Measurements from ENCODE around the gene EVI2B. TPM values are rescaled to one million over a fixed set of nuclear protein-coding genes. Genes with fewer than 3 reads are reported as not detected.
"Not testable (repeated sequence)": the region's sequence is repeated elsewhere in the genome, so short reads cannot be mapped to it uniquely, and the experiment has no call there.

Gene EVI2B
- total RNA-seq, 1 donor from 2014 or later, result 0.85 TPM

- Histone ChIP-seq H3K27ac (peak overlapping the region; percentile 35 to 64), H3K4me3 (peak overlapping the region in 1 of 2 donors; percentile 38), H3K36me3 (no peaks in the 10 kb centered on the region), H3K4me1 (no peaks in the 10 kb centered on the region), H3K9me3 (no peaks in the 10 kb centered on the region), H3K27me3 (no peaks in the 10 kb centered on the region)
- DNase-seq (ENCODE audit: low spot score in 2 of 2), result peak in 1 of 2 donors; percentile 76
- no peak for TF ChIP-seq CTCF (IDR thresholded peaks at IDR 0.05)
- intact Hi-C loops (cut with DNase I), result no loop called here
Observed at GRCh38 chr17:31318298-31318801, 4.5 kb upstream of the EVI2B start.

DNA sequence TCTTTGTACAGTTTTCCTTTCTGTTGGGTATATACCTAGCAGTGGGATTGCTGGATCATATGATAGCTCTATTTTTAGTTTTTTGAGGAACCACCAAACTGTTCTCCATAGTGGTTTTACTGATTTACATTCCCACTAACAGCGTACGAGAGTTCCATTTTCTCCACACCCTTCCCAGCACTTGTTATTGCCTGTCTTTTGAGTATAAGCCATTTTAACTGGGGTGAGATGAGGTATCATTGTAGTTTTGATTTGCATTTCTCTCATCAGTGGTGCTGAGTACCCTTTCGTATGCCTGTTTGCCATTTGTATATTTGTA lies 887 bp upstream of the EVI2B start:
- no peak for TF ChIP-seq CTCF (IDR thresholded peaks at IDR 0.05)
- intact Hi-C loops (cut with DNase I), result no loop called here
- Histone ChIP-seq H3K9me3 (no peaks in the 10 kb centered on the region), H3K4me3 (no peak overlapping the region), H3K36me3 (no peaks in the 10 kb centered on the region), H3K4me1 (no peaks in the 10 kb centered on the region), H3K27me3 (no peaks in the 10 kb centered on the region), H3K27ac (peak overlapping the region in 1 of 2 donors; percentile 45)
- DNase-seq (ENCODE audit: low spot score in 2 of 2), result no peak

GRCh38 chr17:31312223-31312622 lies 1.6 kb downstream of the EVI2B start:
- DNase-seq (ENCODE audit: low spot score in 2 of 2); intact Hi-C loops (cut with DNase I): not testable (repeated sequence)
- peak overlapping the region in 1 of 2 donors; percentile 14 for H3K4me3 ChIP-seq

GRCh38 chr17:31311526-31311925 lies 2.3 kb downstream of the EVI2B start:
- no peak overlapping the region for H3K27ac ChIP-seq
- no peak for TF ChIP-seq CTCF (IDR thresholded peaks at IDR 0.05)
- no peaks in the 10 kb centered on the region for H3K4me1 ChIP-seq
- H3K4me3 ChIP-seq, result peak overlapping the region in 1 of 2 donors; percentile 14
- no peaks in the 10 kb centered on the region for H3K27me3 ChIP-seq
- intact Hi-C loops (cut with DNase I), result no loop called here
- no peaks in the 10 kb centered on the region for H3K36me3 ChIP-seq
- no peak for DNase-seq (ENCODE audit: low spot score in 2 of 2)
- H3K9me3 ChIP-seq, result no peaks in the 10 kb centered on the region

More at GRCh38 chr17:31312223-31312622, 1.6 kb downstream of the EVI2B start:
- H3K27ac ChIP-seq, H3K27me3 ChIP-seq, H3K4me1 ChIP-seq, H3K9me3 ChIP-seq, H3K36me3 ChIP-seq: not testable (repeated sequence)

DNA sequence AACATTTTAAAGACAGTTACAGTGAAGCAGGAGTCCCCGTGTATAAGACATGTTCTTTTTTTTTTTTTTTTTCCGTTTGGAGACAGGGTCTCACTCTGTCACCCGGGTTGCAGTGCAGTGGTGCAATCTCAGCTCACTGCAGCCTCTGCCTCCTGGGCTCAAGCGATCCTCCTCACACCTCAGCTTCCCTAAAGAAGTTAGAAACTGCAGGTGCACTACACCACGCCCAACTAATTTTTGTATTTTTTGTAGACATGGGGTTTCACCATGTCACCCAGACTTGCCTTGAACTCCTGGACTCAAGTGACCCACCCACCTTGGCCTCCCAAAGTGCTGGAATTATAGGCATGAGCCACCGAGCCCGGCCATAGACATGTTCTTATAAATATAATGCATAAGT lies 3.0 kb downstream of the EVI2B start:
- H3K9me3 ChIP-seq, result no peaks in the 10 kb centered on the region

GRCh38 chr17:31310260-31310659 lies 3.6 kb downstream of the EVI2B start:
- Histone ChIP-seq H3K36me3 (no peaks in the 10 kb centered on the region), H3K9me3 (no peaks in the 10 kb centered on the region), H3K27ac (no peak overlapping the region), H3K27me3 (no peaks in the 10 kb centered on the region), H3K4me1 (no peaks in the 10 kb centered on the region), H3K4me3 (no peak overlapping the region)
- no peak for TF ChIP-seq CTCF (IDR thresholded peaks at IDR 0.05)
- intact Hi-C loops (cut with DNase I), result no loop called here
- DNase-seq (ENCODE audit: low spot score in 2 of 2), result no peak

More for the DNA sequence above, 3.0 kb downstream of the EVI2B start:
- intact Hi-C loops (cut with DNase I), result no loop called here
- Histone ChIP-seq H3K4me1 (no peaks in the 10 kb centered on the region), H3K36me3 (no peaks in the 10 kb centered on the region), H3K27me3 (no peaks in the 10 kb centered on the region), H3K27ac (no peak overlapping the region), H3K4me3 (peak overlapping the region in 1 of 2 donors; percentile 25)
- DNase-seq (ENCODE audit: low spot score in 2 of 2), result no peak
- no peak for TF ChIP-seq CTCF (IDR thresholded peaks at IDR 0.05)
